ENCODE measurements around the gene OARD1. TPM values are rescaled to one million over a fixed set of nuclear protein-coding genes. Genes with fewer than 3 reads are reported as not detected.

Gene OARD1
- total RNA-seq, 3 donors from 2014 or later: 23.0 to 37.4 (median 23.7) TPM

DNA sequence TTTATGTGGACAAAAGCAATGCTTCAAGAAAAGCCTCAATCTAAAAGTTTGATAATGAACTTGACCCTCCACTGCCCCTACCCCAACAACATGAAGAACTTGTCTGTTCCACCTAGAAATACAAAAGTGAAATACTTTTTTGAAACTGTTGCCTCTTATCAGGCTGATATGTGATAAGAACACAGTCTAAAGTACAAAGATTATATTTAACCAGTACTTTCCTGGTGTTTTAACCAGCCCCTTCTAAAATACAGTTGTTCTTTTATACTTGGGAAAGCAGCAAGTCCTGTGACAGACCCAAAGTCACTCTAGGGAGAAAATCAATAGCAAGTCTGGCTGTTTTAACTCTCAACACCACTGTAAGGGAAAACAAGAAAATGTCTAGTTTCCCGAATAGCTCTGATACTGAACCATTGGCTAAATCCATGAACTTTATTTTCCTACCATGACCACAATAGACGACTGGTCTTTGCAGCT, 6.6 kb downstream of the OARD1 start:
- Histone ChIP-seq H3K4me1 (ENCODE audit: low read depth) (peaks cover 21% of the 10 kb centered on the region), H3K9me3 (no peaks in the 10 kb centered on the region), H3K36me3 (ENCODE audit: low read depth) (no peaks in the 10 kb centered on the region), H3K4me3 (no peak overlapping the region)
- DNase-seq: no peak
- ATAC-seq: peak; percentile 72
- intact Hi-C loops (cut with DNase I, micrococcal nuclease): loop anchor here in 1 of 2 donors (5.0 kb wide), 1 partner anchor 58 kb away; no protein-coding TSS in a partner anchor
- no peak for TF ChIP-seq CTCF (IDR thresholded peaks at IDR 0.05)

DNA sequence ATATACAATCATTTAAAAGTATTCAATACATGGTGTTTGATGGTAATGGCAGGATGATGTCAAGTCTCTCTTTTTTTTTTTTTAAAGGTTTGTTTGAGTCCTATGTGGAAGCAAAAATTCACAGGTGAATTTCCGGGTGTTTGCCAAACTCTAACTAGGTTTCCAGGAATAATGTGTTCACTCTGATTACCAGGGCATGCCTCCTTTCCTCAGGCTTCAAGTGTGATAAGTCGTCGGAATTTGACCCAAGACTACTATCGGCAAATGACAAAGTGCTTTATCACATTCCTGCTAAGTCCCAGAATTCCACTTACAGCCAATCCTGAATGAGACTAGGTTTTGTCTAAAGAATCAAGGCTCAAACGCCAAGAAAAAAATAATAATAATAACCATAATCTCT, 7.3 kb downstream of the OARD1 start:
- no peaks in the 10 kb centered on the region for H3K36me3 ChIP-seq (ENCODE audit: low read depth)
- intact Hi-C loops (cut with DNase I, micrococcal nuclease): loop anchor here in 1 of 2 donors (5.0 kb wide), 1 partner anchor 58 kb away; no protein-coding TSS in a partner anchor
- H3K9me3 ChIP-seq: no peaks in the 10 kb centered on the region
- no peak for DNase-seq
- peak; percentile 80 for ATAC-seq
- TF ChIP-seq CTCF (IDR thresholded peaks at IDR 0.05): no peak
- no peak overlapping the region for H3K4me3 ChIP-seq
- peaks cover 17% of the 10 kb centered on the region for H3K4me1 ChIP-seq (ENCODE audit: low read depth)

- no peak for TF ChIP-seq CTCF (IDR thresholded peaks at IDR 0.05)
- H3K36me3 ChIP-seq (ENCODE audit: low read depth): no peaks in the 10 kb centered on the region
- no peaks in the 10 kb centered on the region for H3K9me3 ChIP-seq
- DNase-seq: no peak
- H3K4me3 ChIP-seq: no peak overlapping the region
- H3K4me1 ChIP-seq (ENCODE audit: low read depth): peaks cover 17% of the 10 kb centered on the region
- peak; percentile 39 for ATAC-seq
- intact Hi-C loops (cut with DNase I, micrococcal nuclease): no loop called here
Observed at GRCh38 chr6:41063884-41064285, 8.3 kb downstream of the OARD1 start.

GRCh38 chr6:41062056-41062455, 10.1 kb downstream of the OARD1 start:
- intact Hi-C loops (cut with DNase I, micrococcal nuclease): no loop called here
- no peak for TF ChIP-seq CTCF (IDR thresholded peaks at IDR 0.05)
- no peaks in the 10 kb centered on the region for H3K36me3 ChIP-seq (ENCODE audit: low read depth)
- no peaks in the 10 kb centered on the region for H3K9me3 ChIP-seq
- ATAC-seq (no peak), DNase-seq (no peak)
- H3K4me1 ChIP-seq (ENCODE audit: low read depth): peaks cover 17% of the 10 kb centered on the region
- H3K4me3 ChIP-seq: no peak overlapping the region

GRCh38 chr6:41061196-41061726, 10.9 kb downstream of the OARD1 start:
- intact Hi-C loops (cut with DNase I, micrococcal nuclease): no loop called here
- H3K36me3 ChIP-seq (ENCODE audit: low read depth): no peaks in the 10 kb centered on the region
- ATAC-seq: no peak
- no peak overlapping the region for H3K4me3 ChIP-seq
- no peak for TF ChIP-seq CTCF (IDR thresholded peaks at IDR 0.05)
- peaks cover 17% of the 10 kb centered on the region for H3K4me1 ChIP-seq (ENCODE audit: low read depth)
- H3K9me3 ChIP-seq: no peaks in the 10 kb centered on the region
- DNase-seq: no peak

- TF ChIP-seq CTCF (IDR thresholded peaks at IDR 0.05): no peak
- Histone ChIP-seq H3K4me1 (ENCODE audit: low read depth) (peaks cover 9% of the 10 kb centered on the region), H3K9me3 (no peaks in the 10 kb centered on the region), H3K4me3 (no peak overlapping the region), H3K36me3 (ENCODE audit: low read depth) (no peaks in the 10 kb centered on the region)
- ATAC-seq: no peak
- intact Hi-C loops (cut with DNase I, micrococcal nuclease): no loop called here
- no peak for DNase-seq
Observed at GRCh38 chr6:41059556-41059955, 12.6 kb downstream of the OARD1 start.
